Smooth muscle cell (in vitro differentiated cells): ENCODE measurements around the gene NXPH1. TPM values are rescaled to one million over a fixed set of nuclear protein-coding genes. Genes with fewer than 3 reads are reported as not detected.

Source experiments
- DNase-seq: peaks from one replicate; lab custom pipeline; 2025; ENCODE audit not compliant: unreplicated experiment; lab: John Stamatoyannopoulos, UW
- H2AFZ ChIP-seq: fragments of 200-600 bp; sonication (generic); 2 replicates; pipeline ENCODE4 v1.6.0; 2016; ENCODE audit warnings: antibody characterized with exemption, low read depth, mild to moderate bottlenecking
- H3F3A ChIP-seq: fragments of 200-600 bp; sonication (generic); 2 replicates; pipeline ENCODE4 v1.6.0; 2017; ENCODE audit warnings: antibody characterized with exemption, low read depth
- H3K27ac ChIP-seq: fragments of 200-600 bp; sonication (generic); 2 replicates; pipeline ENCODE4 v1.5.1; 2016; ENCODE audit warnings: low read depth, mild to moderate bottlenecking
- H3K27me3 ChIP-seq: fragments of 200-600 bp; sonication (generic); 2 replicates; pipeline ENCODE4 v1.6.1; 2016; ENCODE audit warnings: low read depth, mild to moderate bottlenecking
- H3K36me3 ChIP-seq: fragments of 200-600 bp; sonication (generic); 2 replicates; pipeline ENCODE4 v1.5.1; 2016; ENCODE audit warnings: low read depth
- H3K4me1 ChIP-seq: fragments of 200-600 bp; sonication (generic); 2 replicates; pipeline ENCODE4 v1.5.1; 2016; ENCODE audit warnings: low read depth
- H3K4me2 ChIP-seq: fragments of 200-600 bp; sonication (generic); 2 replicates; pipeline ENCODE4 v1.6.0; 2016; ENCODE audit warnings: mild to moderate bottlenecking
- H3K4me3 ChIP-seq: fragments of 200-600 bp; sonication (generic); 2 replicates; pipeline ENCODE4 v1.5.1; 2016; ENCODE audit warnings: mild to moderate bottlenecking
- H3K79me2 ChIP-seq: fragments of 200-600 bp; sonication (generic); 2 replicates; pipeline ENCODE4 v1.6.0; 2016; ENCODE audit warnings: low read depth, mild to moderate bottlenecking
- H3K9ac ChIP-seq: fragments of 200-600 bp; sonication (generic); 2 replicates; pipeline ENCODE4 v1.6.0; 2016; ENCODE audit warnings: low read depth
- H3K9me3 ChIP-seq: fragments of 200-600 bp; sonication (generic); replicated peaks from 2 replicates; pipeline ENCODE4 v1.5.1; 2016; ENCODE audit warnings: low read depth
- H4K20me1 ChIP-seq: fragments of 200-600 bp; sonication (generic); 2 replicates; pipeline ENCODE4 v1.6.0; 2016; ENCODE audit warnings: low read depth
- CTCF ChIP-seq: fragments of 200-600 bp; sonication (generic); IDR thresholded peaks from 2 replicates; pipeline ENCODE4 v1.5.1; 2017; ENCODE audit warnings: borderline replicate concordance, mild to moderate bottlenecking, antibody characterized with exemption; ENCODE audit not compliant: insufficient read depth, poor library complexity, severe bottlenecking
- WGBS: methylation state at CpG from one replicate; pipeline ENCODE4 v1.1.7; 2016; ENCODE audit warnings: low lambda C conversion rate; 5-methylcytosine and 5-hydroxymethylcytosine counted together
- polyA plus RNA-seq: library from polyadenylated mRNA; unstranded; fragments of >200 nt; fragmentation: Nextera tagmentation; extraction: Ambion mirVana; gene quantifications from 2 replicates; pipeline ENCODE4 v1.2.1, GENCODE V29; 2016
- total RNA-seq: library from RNA; depleted of rRNA; stranded (reverse); fragments of >200 nt; gene quantifications from 2 replicates; pipeline ENCODE4 v1.2.3, GENCODE V29; 2014

The NXPH1 gene
- total and polyA plus RNA-seq, 2 experiments from 2014 or later: 0.43 to 2.7 TPM

GRCh38 chr7:8411103-8411502 is 22.3 kb upstream of the NXPH1 start:
- H3K9me3 ChIP-seq: no peaks in the 10 kb centered on the region
- no peaks in the 10 kb centered on the region for H3K4me1 ChIP-seq
- no peaks in the 10 kb centered on the region for H3K79me2 ChIP-seq
- no peaks in the 10 kb centered on the region for H3F3A ChIP-seq
- H2AFZ ChIP-seq: no peak overlapping the region
- no peak overlapping the region for H3K4me3 ChIP-seq
- H3K36me3 ChIP-seq: no peaks in the 10 kb centered on the region
- H3K27ac ChIP-seq: no peak overlapping the region
- H3K27me3 ChIP-seq: no peaks in the 10 kb centered on the region
- 87% methylated on average over 1 of the region's 1 CpG for WGBS
- H3K4me2 ChIP-seq: no peak overlapping the region
- H4K20me1 ChIP-seq: no peaks in the 10 kb centered on the region
- no peak overlapping the region for H3K9ac ChIP-seq
- TF ChIP-seq CTCF: no peak
- DNase-seq: no peak

GRCh38 chr7:8413600-8413999 is 19.8 kb upstream of the NXPH1 start:
- Histone ChIP-seq H3K4me3 (no peak overlapping the region), H3K4me1 (no peaks in the 10 kb centered on the region), H3K27me3 (no peaks in the 10 kb centered on the region), H3K36me3 (no peaks in the 10 kb centered on the region), H3F3A (no peaks in the 10 kb centered on the region), H2AFZ (no peak overlapping the region), H3K9me3 (no peaks in the 10 kb centered on the region), H3K27ac (no peak overlapping the region), H4K20me1 (no peaks in the 10 kb centered on the region), H3K9ac (no peak overlapping the region), H3K4me2 (no peak overlapping the region), H3K79me2 (no peaks in the 10 kb centered on the region)
- 87% methylated on average over 4 of the region's 4 CpGs for WGBS
- TF ChIP-seq CTCF: no peak
- no peak for DNase-seq

- no peak overlapping the region for H3K9ac ChIP-seq
- H3F3A ChIP-seq: no peaks in the 10 kb centered on the region
- WGBS: 0% methylated on average over 1 of the region's 1 CpG
- H3K27ac ChIP-seq: no peak overlapping the region
- no peaks in the 10 kb centered on the region for H3K9me3 ChIP-seq
- TF ChIP-seq CTCF: peak; percentile 83
- H3K4me3 ChIP-seq: no peak overlapping the region
- H3K4me1 ChIP-seq: no peaks in the 10 kb centered on the region
- no peaks in the 10 kb centered on the region for H3K27me3 ChIP-seq
- no peaks in the 10 kb centered on the region for H3K36me3 ChIP-seq
- H4K20me1 ChIP-seq: no peaks in the 10 kb centered on the region
- no peak overlapping the region for H3K4me2 ChIP-seq
- H2AFZ ChIP-seq: no peak overlapping the region
- H3K79me2 ChIP-seq: no peaks in the 10 kb centered on the region
- no peak for DNase-seq
Observed at GRCh38 chr7:8418629-8419245, 14.7 kb upstream of the NXPH1 start.

GRCh38 chr7:8422177-8422576 is 11.2 kb upstream of the NXPH1 start:
- WGBS: 100% methylated on average over 1 of the region's 1 CpG
- H3K27ac ChIP-seq: no peak overlapping the region
- no peak for DNase-seq
- H3K9me3 ChIP-seq: no peaks in the 10 kb centered on the region
- H3K9ac ChIP-seq: no peak overlapping the region
- no peak overlapping the region for H3K4me2 ChIP-seq
- no peak for TF ChIP-seq CTCF
- H3K36me3 ChIP-seq: no peaks in the 10 kb centered on the region
- H3K27me3 ChIP-seq: peaks cover 8% of the 10 kb centered on the region
- H3F3A ChIP-seq: no peaks in the 10 kb centered on the region
- no peaks in the 10 kb centered on the region for H4K20me1 ChIP-seq
- no peaks in the 10 kb centered on the region for H3K79me2 ChIP-seq
- no peak overlapping the region for H3K4me3 ChIP-seq
- no peaks in the 10 kb centered on the region for H3K4me1 ChIP-seq
- H2AFZ ChIP-seq: no peak overlapping the region
